ENCODE measurements around the gene MEF2D. TPM values are rescaled to one million over a fixed set of nuclear protein-coding genes. Genes with fewer than 3 reads are reported as not detected.
A peak's percentile ranks its signal among the peaks of the same experiment; 100 is the strongest.

MEF2D gene
- total RNA-seq, 6 donors from 2014 or later, result 42.7 to 146 (median 58.7) TPM

GRCh38 chr1:156533568-156534220 is 33.1 kb upstream of the MEF2D start:
- 91 to 97% methylated on average over 7 to 11 of the region's 11 CpGs for WGBS, 2 donors
- ATAC-seq (ENCODE audit: low FRiP score in 2 of 2) (no peak), DNase-seq (no peak)
- H3K27ac ChIP-seq, result no peak overlapping the region
- no peaks in the 10 kb centered on the region for H3K4me1 ChIP-seq
- H3K9me3 ChIP-seq, result no peaks in the 10 kb centered on the region
- no peak for TF ChIP-seq POLR2AphosphoS5 (IDR thresholded peaks at IDR 0.05)
- TF ChIP-seq CTCF (IDR thresholded peaks at IDR 0.05), result no peak
- TF ChIP-seq POLR2A (IDR thresholded peaks at IDR 0.05), result no peak
- no peak for TF ChIP-seq EP300 (IDR thresholded peaks at IDR 0.05)
- H3K4me3 ChIP-seq, result no peak overlapping the region
- H3K36me3 ChIP-seq, result peaks cover 0 to 6% (median 0%) of the 10 kb centered on the region in 4 donors
- H3K27me3 ChIP-seq, result no peaks in the 10 kb centered on the region

GRCh38 chr1:156532374-156532773 is 31.8 kb upstream of the MEF2D start:
- DNase-seq (no peak), ATAC-seq (ENCODE audit: low FRiP score in 2 of 2) (no peak)
- H3K9me3 ChIP-seq, result no peaks in the 10 kb centered on the region
- TF ChIP-seq POLR2AphosphoS5 (IDR thresholded peaks at IDR 0.05) (no peak), POLR2A (IDR thresholded peaks at IDR 0.05) (no peak), EP300 (IDR thresholded peaks at IDR 0.05) (no peak), CTCF (IDR thresholded peaks at IDR 0.05) (no peak)
- no peaks in the 10 kb centered on the region for H3K27me3 ChIP-seq
- WGBS, 2 donors, result 91 to 93% methylated on average over 4 of the region's 4 CpGs
- H3K27ac ChIP-seq, result no peak overlapping the region
- H3K36me3 ChIP-seq, result peaks cover 0 to 6% (median 0%) of the 10 kb centered on the region in 4 donors
- no peak overlapping the region for H3K4me3 ChIP-seq
- H3K4me1 ChIP-seq, result peaks cover 0 to 8% (median 0%) of the 10 kb centered on the region in 4 donors

GRCh38 chr1:156530006-156530405 is 29.4 kb upstream of the MEF2D start:
- Histone ChIP-seq H3K36me3 (peaks cover 0 to 6% (median 0%) of the 10 kb centered on the region in 4 donors), H3K9me3 (no peaks in the 10 kb centered on the region), H3K27ac (no peak overlapping the region), H3K4me3 (no peak overlapping the region), H3K27me3 (no peaks in the 10 kb centered on the region), H3K4me1 (peaks cover 0 to 12% (median 2%) of the 10 kb centered on the region in 4 donors)
- ATAC-seq (ENCODE audit: low FRiP score in 2 of 2) (no peak), DNase-seq (peak in 1 of 2 donors; percentile 44)
- TF ChIP-seq POLR2AphosphoS5 (IDR thresholded peaks at IDR 0.05) (no peak), CTCF (IDR thresholded peaks at IDR 0.05) (no peak), EP300 (IDR thresholded peaks at IDR 0.05) (no peak), POLR2A (IDR thresholded peaks at IDR 0.05) (no peak)
- WGBS, 2 donors, result 94 to 100% methylated on average over 8 to 18 of the region's 18 CpGs

GRCh38 chr1:156528875-156529425 is 28.4 kb upstream of the MEF2D start:
- H3K4me1 ChIP-seq, result peaks cover 0 to 12% (median 5%) of the 10 kb centered on the region in 4 donors
- no peak for ATAC-seq (ENCODE audit: low FRiP score in 2 of 2)
- H3K27ac ChIP-seq, result peak overlapping the region in 1 of 4 donors; percentile 23
- H3K36me3 ChIP-seq, result peaks cover 0 to 6% (median 0%) of the 10 kb centered on the region in 4 donors
- no peak overlapping the region for H3K4me3 ChIP-seq
- WGBS, 2 donors, result 90 to 94% methylated on average over 8 of the region's 8 CpGs
- TF ChIP-seq POLR2A (IDR thresholded peaks at IDR 0.05), result no peak
- no peak for TF ChIP-seq EP300 (IDR thresholded peaks at IDR 0.05)
- no peak for TF ChIP-seq CTCF (IDR thresholded peaks at IDR 0.05)
- no peak for TF ChIP-seq POLR2AphosphoS5 (IDR thresholded peaks at IDR 0.05)
- no peaks in the 10 kb centered on the region for H3K27me3 ChIP-seq
- no peak for DNase-seq
- H3K9me3 ChIP-seq, result no peaks in the 10 kb centered on the region
